GM12801 (cell line): ENCODE results near the gene TAPBP.

Experiments
- CTCF ChIP-seq: IDR thresholded peaks from one replicate; pipeline ENCODE4 v1.5.1; 2011; ENCODE audit warnings: control low read depth; ENCODE audit not compliant: insufficient read length; ENCODE audit errors: extremely low read depth

The TAPBP gene

GRCh38 chr6:33313709-33314514 lies at the start of gene TAPBP:
TAPBP (minus strand) TSS chr6:33314078; CDS start chr6:33314041, 37 bp downstream.
- TF ChIP-seq CTCF: no peak

GRCh38 chr6:33359331-33359730 lies 45.5 kb upstream of the TAPBP start:
- TF ChIP-seq CTCF: no peak

GRCh38 chr6:33356295-33356694 lies 42.4 kb upstream of the TAPBP start:
- no peak for TF ChIP-seq CTCF

- no peak for TF ChIP-seq CTCF
Measured at GRCh38 chr6:33347816-33348215, 33.9 kb upstream of the TAPBP start.

GRCh38 chr6:33344701-33345697 lies 31.1 kb upstream of the TAPBP start:
- TF ChIP-seq CTCF: no peak

- TF ChIP-seq CTCF: no peak
Measured at GRCh38 chr6:33343953-33344611, 30.2 kb upstream of the TAPBP start.

DNA sequence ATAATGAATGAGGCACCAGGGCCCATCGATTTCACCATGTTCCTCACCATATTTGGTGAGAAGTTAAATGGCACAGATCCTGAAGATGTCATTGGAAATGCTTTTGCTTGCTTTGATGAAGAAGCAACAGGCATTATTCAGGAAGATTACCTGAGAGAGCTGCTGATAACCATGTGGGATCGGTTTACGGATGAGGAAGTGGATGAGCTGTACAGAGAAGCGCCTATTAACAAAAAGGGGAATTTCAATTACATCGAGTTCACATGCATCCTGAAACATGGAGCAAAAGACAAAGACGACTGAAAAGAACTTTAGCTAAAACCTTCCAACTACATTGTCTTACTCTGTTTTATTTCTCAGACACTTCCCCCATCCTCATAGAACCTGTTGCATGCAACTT lies 25.3 kb upstream of the TAPBP start:
- TF ChIP-seq CTCF: no peak
